Uterus (tissue), 2 donors: ENCODE measurements around the gene FBLN1.

Experiments
- POLR2A ChIP-seq, 2 donors: fragments of 450-650 bp; IDR thresholded peaks; one replicate each; pipeline ENCODE4 v1.6.1; 2016; ENCODE audit warnings: antibody characterized with exemption in 2 of 2, mild to moderate bottlenecking in 1 of 2, moderate library complexity in 1 of 2
- TF ChIP-seq, protein P1 (sequence below), 4 experiments: fragments of 200-600 bp in 2 of 4; fragments of 450-650 bp in 2 of 4; sonication (generic) in 2 of 4; IDR thresholded peaks; one replicate each; pipeline ENCODE4 v1.5.1; 2016 to 2019; ENCODE audit warnings: antibody characterized with exemption in 4 of 4, mild to moderate bottlenecking in 2 of 4, moderate library complexity in 1 of 4

DNA sequence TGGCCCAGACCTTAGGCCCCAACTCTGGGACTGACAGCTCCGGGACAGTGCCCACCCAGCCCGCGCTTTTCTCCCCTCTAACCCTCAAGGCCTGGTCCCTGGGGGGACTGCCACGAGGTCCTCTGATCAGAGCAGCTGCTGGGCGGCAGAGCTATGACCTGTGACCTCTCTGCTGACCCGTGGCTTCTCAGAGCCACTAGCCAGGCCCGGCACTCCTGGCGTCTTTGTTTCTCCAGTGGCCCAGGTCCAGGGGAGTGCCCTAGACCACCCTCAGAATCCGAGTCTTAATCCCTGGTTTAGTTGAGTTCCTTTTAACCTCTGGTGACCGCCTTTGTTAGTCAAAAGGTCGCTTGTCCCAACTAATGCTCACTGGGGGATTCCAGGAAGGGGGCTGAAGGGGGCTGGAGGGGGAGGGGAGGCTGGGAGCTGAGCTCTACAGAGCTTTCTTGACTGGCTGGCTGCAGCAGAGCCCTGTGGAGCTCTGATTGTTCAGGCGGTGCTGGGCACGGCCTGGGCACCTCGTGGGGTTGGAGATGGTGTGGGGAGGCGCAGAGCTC is 1.2 kb downstream of the FBLN1 start:
- TF ChIP-seq, protein P1, sequence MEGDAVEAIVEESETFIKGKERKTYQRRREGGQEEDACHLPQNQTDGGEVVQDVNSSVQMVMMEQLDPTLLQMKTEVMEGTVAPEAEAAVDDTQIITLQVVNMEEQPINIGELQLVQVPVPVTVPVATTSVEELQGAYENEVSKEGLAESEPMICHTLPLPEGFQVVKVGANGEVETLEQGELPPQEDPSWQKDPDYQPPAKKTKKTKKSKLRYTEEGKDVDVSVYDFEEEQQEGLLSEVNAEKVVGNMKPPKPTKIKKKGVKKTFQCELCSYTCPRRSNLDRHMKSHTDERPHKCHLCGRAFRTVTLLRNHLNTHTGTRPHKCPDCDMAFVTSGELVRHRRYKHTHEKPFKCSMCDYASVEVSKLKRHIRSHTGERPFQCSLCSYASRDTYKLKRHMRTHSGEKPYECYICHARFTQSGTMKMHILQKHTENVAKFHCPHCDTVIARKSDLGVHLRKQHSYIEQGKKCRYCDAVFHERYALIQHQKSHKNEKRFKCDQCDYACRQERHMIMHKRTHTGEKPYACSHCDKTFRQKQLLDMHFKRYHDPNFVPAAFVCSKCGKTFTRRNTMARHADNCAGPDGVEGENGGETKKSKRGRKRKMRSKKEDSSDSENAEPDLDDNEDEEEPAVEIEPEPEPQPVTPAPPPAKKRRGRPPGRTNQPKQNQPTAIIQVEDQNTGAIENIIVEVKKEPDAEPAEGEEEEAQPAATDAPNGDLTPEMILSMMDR (IDR thresholded peaks at IDR 0.05): no peak
- TF ChIP-seq POLR2A (IDR thresholded peaks at IDR 0.05): no peak
